H9 (cell line): ENCODE measurements around the gene SYNGAP1. TPM values are rescaled to one million over a fixed set of nuclear protein-coding genes. Genes with fewer than 3 reads are reported as not detected.
A peak's percentile ranks its signal among the peaks of the same experiment; 100 is the strongest.

Source experiments
- DNase-seq: peaks from one replicate; pipeline ENCODE4 v3.0.0-alpha.2; 2017
- H2AFZ ChIP-seq: one replicate; pipeline ENCODE4 v1.6.1; 2013; ENCODE audit warnings: mild to moderate bottlenecking, low read length, control low read depth, moderate library complexity
- H2AK5ac ChIP-seq: 2 replicates; pipeline ENCODE4 v1.6.1; 2013; ENCODE audit warnings: low read length, control low read depth, mixed read lengths; ENCODE audit not compliant: insufficient read length
- H2BK120ac ChIP-seq: one replicate; pipeline ENCODE4 v1.6.1; 2013; ENCODE audit warnings: low read depth, mild to moderate bottlenecking, low read length, control low read depth, inconsistent platforms; ENCODE audit not compliant: poor library complexity, severe bottlenecking
- H2BK12ac ChIP-seq: 2 replicates; pipeline ENCODE4 v1.6.1; 2013; ENCODE audit warnings: low read length, control low read depth, mixed read lengths, low read depth; ENCODE audit not compliant: insufficient read length
- H2BK15ac ChIP-seq: 2 replicates; pipeline ENCODE4 v1.6.1; 2013; ENCODE audit warnings: low read depth, low read length, control low read depth
- H2BK20ac ChIP-seq: one replicate; pipeline ENCODE4 v1.6.1; 2013; ENCODE audit warnings: low read depth, mild to moderate bottlenecking, low read length, control low read depth, inconsistent platforms; ENCODE audit not compliant: poor library complexity, severe bottlenecking
- H2BK5ac ChIP-seq: 2 replicates; pipeline ENCODE4 v1.6.1; 2013; ENCODE audit warnings: low read length, control low read depth, mixed read lengths; ENCODE audit not compliant: insufficient read length
- H3K14ac ChIP-seq: 2 replicates; pipeline ENCODE4 v1.6.1; 2013; ENCODE audit warnings: low read length, control low read depth; ENCODE audit not compliant: insufficient read depth
- H3K18ac ChIP-seq: 2 replicates; pipeline ENCODE4 v1.6.1; 2013; ENCODE audit warnings: low read depth, mild to moderate bottlenecking, mixed read lengths, low read length, control low read depth; ENCODE audit not compliant: insufficient read length
- H3K23ac ChIP-seq: 2 replicates; pipeline ENCODE4 v1.6.1; 2013; ENCODE audit warnings: low read length, control low read depth, mixed read lengths, low read depth; ENCODE audit not compliant: insufficient read length
- H3K23me2 ChIP-seq: 2 replicates; pipeline ENCODE4 v1.6.1; 2013; ENCODE audit warnings: low read depth, mild to moderate bottlenecking, mixed read lengths, low read length, control low read depth; ENCODE audit not compliant: insufficient read length, poor library complexity, severe bottlenecking
- H3K27ac ChIP-seq: 2 replicates; pipeline ENCODE4 v1.5.1; 2013; ENCODE audit warnings: low read length, control low read depth, mixed read lengths, low read depth; ENCODE audit not compliant: insufficient read length
- H3K27me3 ChIP-seq: 2 replicates; pipeline ENCODE4 v1.6.1; 2013; ENCODE audit warnings: low read length, control low read depth, inconsistent platforms; ENCODE audit not compliant: insufficient read depth
- H3K4ac ChIP-seq: 2 replicates; pipeline ENCODE4 v1.6.1; 2013; ENCODE audit warnings: low read depth, mild to moderate bottlenecking, control low read depth, inconsistent platforms, low read length, moderate library complexity
- H3K4me1 ChIP-seq: 2 replicates; pipeline ENCODE4 v1.6.1; 2013; ENCODE audit warnings: low read length, control low read depth, inconsistent platforms; ENCODE audit not compliant: insufficient read depth
- H3K4me2 ChIP-seq: 2 replicates; pipeline ENCODE4 v1.6.1; 2013; ENCODE audit warnings: low read length, control low read depth, mixed read lengths; ENCODE audit not compliant: insufficient read length, insufficient read depth
- H3K56ac ChIP-seq: 2 replicates; pipeline ENCODE4 v1.6.1; 2013; ENCODE audit warnings: low read depth, mild to moderate bottlenecking, mixed read lengths, low read length, control low read depth; ENCODE audit not compliant: insufficient read length
- H3K79me1 ChIP-seq: 2 replicates; pipeline ENCODE4 v1.6.1; 2013; ENCODE audit warnings: low read depth, mild to moderate bottlenecking, moderate library complexity, low read length, control low read depth, inconsistent platforms; ENCODE audit not compliant: insufficient read depth, poor library complexity, severe bottlenecking
- H3K79me2 ChIP-seq: 2 replicates; pipeline ENCODE4 v1.6.1; 2013; ENCODE audit warnings: low read length, control low read depth, inconsistent platforms; ENCODE audit not compliant: insufficient read depth
- H3K9ac ChIP-seq: 2 replicates; pipeline ENCODE4 v1.6.1; 2013; ENCODE audit warnings: low read length, control low read depth, mixed read lengths; ENCODE audit not compliant: insufficient read length; ENCODE audit errors: extremely low read depth
- H3K9me3 ChIP-seq: one replicate; pipeline ENCODE4 v1.6.1; 2013; ENCODE audit warnings: low read depth, low read length, inconsistent platforms; ENCODE audit not compliant: control insufficient read depth
- H3T11ph ChIP-seq: one replicate; pipeline ENCODE4 v1.6.1; 2013; ENCODE audit warnings: mild to moderate bottlenecking, low read length, control low read depth, inconsistent platforms
- H4K20me1 ChIP-seq: one replicate; pipeline ENCODE4 v1.6.1; 2013; ENCODE audit not compliant: control insufficient read depth, insufficient read length, insufficient read depth
- H4K5ac ChIP-seq: 2 replicates; pipeline ENCODE4 v1.6.1; 2013; ENCODE audit warnings: low read depth, mild to moderate bottlenecking, mixed read lengths, low read length, control low read depth; ENCODE audit not compliant: insufficient read length
- H4K8ac ChIP-seq: replicated peaks from 2 replicates; pipeline ENCODE4 v1.6.1; 2013; ENCODE audit warnings: low read length, control low read depth, mixed read lengths, low read depth; ENCODE audit not compliant: insufficient read length
- H4K91ac ChIP-seq: 2 replicates; pipeline ENCODE4 v1.6.1; 2013; ENCODE audit warnings: low read depth, mild to moderate bottlenecking, moderate library complexity, mixed read lengths, low read length, control low read depth; ENCODE audit not compliant: insufficient read length
- H3K27ac Mint-ChIP-seq, 3 experiments: 2 replicates in 2 of 3; 3 replicates in 1 of 3; pipeline ENCODE4 v1.8.0; 2020 to 2021; ENCODE audit warnings: mixed read lengths in 3 of 3, mild to moderate bottlenecking in 1 of 3, moderate library complexity in 1 of 3
- H3K27me3 Mint-ChIP-seq: 2 replicates; pipeline ENCODE4 v1.8.0; 2021; ENCODE audit warnings: low read depth, mild to moderate bottlenecking, moderate library complexity, mixed read lengths
- H3K36me3 Mint-ChIP-seq, 3 experiments: 2 replicates in 2 of 3; 3 replicates in 1 of 3; pipeline ENCODE4 v1.8.0; 2020 to 2021; ENCODE audit warnings: low read depth in 3 of 3, mixed read lengths in 3 of 3; ENCODE audit not compliant: insufficient read depth in 1 of 3
- H3K4me1 Mint-ChIP-seq, 2 experiments: 2 replicates each; pipeline ENCODE4 v1.8.0; 2020; ENCODE audit warnings: mixed read lengths in 2 of 2
- H3K4me3 Mint-ChIP-seq, 2 experiments: 2 replicates in 1 of 2; 3 replicates in 1 of 2; pipeline ENCODE4 v1.8.0; 2020 to 2021; ENCODE audit warnings: mild to moderate bottlenecking in 2 of 2, mixed read lengths in 2 of 2, moderate library complexity in 1 of 2
- H3K9me3 Mint-ChIP-seq, 2 experiments: 2 replicates in 1 of 2; 3 replicates in 1 of 2; pipeline ENCODE4 v1.8.0; 2020; ENCODE audit warnings: mild to moderate bottlenecking in 2 of 2, mixed read lengths in 2 of 2, moderate library complexity in 1 of 2
- WGBS: extraction: QIAGEN DNeasy Blood & Tissue Kit; methylation state at CpG from one replicate; pipeline ENCODE4 v1.1.7; 2013; ENCODE audit warnings: missing lambda C conversion rate, low lambda C conversion rate, mixed read lengths; ENCODE audit not compliant: insufficient read length; ENCODE audit errors: extremely low coverage; 5-methylcytosine and 5-hydroxymethylcytosine counted together
- total RNA-seq: library from RNA; stranded (reverse); gene quantifications from 2 replicates; pipeline ENCODE4 v1.2.1, GENCODE V29; 2021
- TF ChIP-seq, protein P1 (sequence below): fragments of 200-600 bp; sonication (generic); conservative IDR thresholded peaks from 3 replicates; pipeline ENCODE4 v1.8.0; 2021; ENCODE audit warnings: antibody characterized with exemption, mild to moderate bottlenecking

SYNGAP1 gene
- total RNA-seq, 1 experiment from 2014 or later: 121 TPM

DNA sequence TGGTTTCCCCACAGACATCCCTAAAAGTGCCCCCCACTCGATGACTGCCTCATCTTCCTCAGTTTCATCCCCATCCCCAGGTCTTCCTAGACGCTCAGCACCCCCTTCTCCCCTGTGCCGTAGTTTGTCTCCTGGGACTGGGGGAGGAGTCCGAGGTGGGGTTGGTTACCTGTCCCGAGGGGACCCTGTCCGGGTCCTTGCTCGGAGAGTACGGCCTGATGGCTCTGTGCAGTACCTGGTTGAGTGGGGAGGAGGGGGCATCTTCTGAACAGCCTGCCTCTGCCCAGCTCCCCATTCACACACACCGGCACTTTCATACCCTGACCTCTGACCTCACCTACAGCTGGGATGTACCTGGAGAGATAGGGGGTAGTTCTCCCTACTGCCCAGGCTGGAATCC lies 4.0 kb upstream of the SYNGAP1 start:
- H3K27ac ChIP-seq: no peak overlapping the region
- Mint-ChIP-seq H3K4me1 (peaks cover 43 to 56% of the 10 kb centered on the region in 2 experiments), H3K36me3 (peaks cover 30 to 54% (median 52%) of the 10 kb centered on the region in 3 experiments)

More for the DNA sequence above, 4.0 kb upstream of the SYNGAP1 start:
- H4K91ac ChIP-seq: no peak overlapping the region
- no peaks in the 10 kb centered on the region for H3K27me3 ChIP-seq
- H3K18ac ChIP-seq: no peak overlapping the region
- H3K14ac ChIP-seq: no peak overlapping the region
- Mint-ChIP-seq H3K27ac (peak overlapping the region; percentile 43 to 85 (median 57); a peak in 5 of 7 replicates), H3K27me3 (peaks cover 1% of the 10 kb centered on the region), H3K4me3 (peak overlapping the region; percentile 64 to 98), H3K9me3 (no peaks in the 10 kb centered on the region)
- WGBS: no CpG with 5 or more reads among the region's 9 CpGs
- H3K56ac ChIP-seq: no peak overlapping the region
- TF ChIP-seq, protein P1, sequence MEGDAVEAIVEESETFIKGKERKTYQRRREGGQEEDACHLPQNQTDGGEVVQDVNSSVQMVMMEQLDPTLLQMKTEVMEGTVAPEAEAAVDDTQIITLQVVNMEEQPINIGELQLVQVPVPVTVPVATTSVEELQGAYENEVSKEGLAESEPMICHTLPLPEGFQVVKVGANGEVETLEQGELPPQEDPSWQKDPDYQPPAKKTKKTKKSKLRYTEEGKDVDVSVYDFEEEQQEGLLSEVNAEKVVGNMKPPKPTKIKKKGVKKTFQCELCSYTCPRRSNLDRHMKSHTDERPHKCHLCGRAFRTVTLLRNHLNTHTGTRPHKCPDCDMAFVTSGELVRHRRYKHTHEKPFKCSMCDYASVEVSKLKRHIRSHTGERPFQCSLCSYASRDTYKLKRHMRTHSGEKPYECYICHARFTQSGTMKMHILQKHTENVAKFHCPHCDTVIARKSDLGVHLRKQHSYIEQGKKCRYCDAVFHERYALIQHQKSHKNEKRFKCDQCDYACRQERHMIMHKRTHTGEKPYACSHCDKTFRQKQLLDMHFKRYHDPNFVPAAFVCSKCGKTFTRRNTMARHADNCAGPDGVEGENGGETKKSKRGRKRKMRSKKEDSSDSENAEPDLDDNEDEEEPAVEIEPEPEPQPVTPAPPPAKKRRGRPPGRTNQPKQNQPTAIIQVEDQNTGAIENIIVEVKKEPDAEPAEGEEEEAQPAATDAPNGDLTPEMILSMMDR: no peak
- H3T11ph ChIP-seq: no peak overlapping the region
- H3K4me2 ChIP-seq: peak overlapping the region; percentile 96
- no peak overlapping the region for H4K5ac ChIP-seq
- H2BK12ac ChIP-seq: no peak overlapping the region
- no peak overlapping the region for H2BK20ac ChIP-seq
- H2AFZ ChIP-seq: no peak overlapping the region
- no peak for DNase-seq
- H3K79me2 ChIP-seq: peaks cover 10% of the 10 kb centered on the region; the same call in 1 of the 2 replicates
- no peak overlapping the region for H3K23ac ChIP-seq
- no peak overlapping the region for H2BK5ac ChIP-seq
- peaks cover 25% of the 10 kb centered on the region for H3K23me2 ChIP-seq
- H3K4ac ChIP-seq: no peak overlapping the region
- H3K9ac ChIP-seq: no peak overlapping the region
- no peak overlapping the region for H2AK5ac ChIP-seq
- peaks cover 3% of the 10 kb centered on the region; the same call in 1 of the 2 replicates for H3K4me1 ChIP-seq
- no peaks in the 10 kb centered on the region for H4K20me1 ChIP-seq
- no peak overlapping the region for H2BK120ac ChIP-seq
- H3K79me1 ChIP-seq: no peaks in the 10 kb centered on the region
- H3K9me3 ChIP-seq: no peaks in the 10 kb centered on the region
- no peak overlapping the region for H2BK15ac ChIP-seq
- no peak overlapping the region for H4K8ac ChIP-seq
